PC-3 (cell line): ENCODE measurements around the gene COL19A1.

Experiments used
- CTCF ChIP-seq: fragments of 300-600 bp; sonication (generic); conservative IDR thresholded peaks from 2 replicates; pipeline ENCODE4 v1.5.1; 2017; ENCODE audit warnings: antibody characterized with exemption, low read depth, mild to moderate bottlenecking, low read length
- EZH2 ChIP-seq: fragments of 300-600 bp; sonication (generic); IDR thresholded peaks from one replicate; pipeline ENCODE4 v1.6.1; 2017; ENCODE audit warnings: antibody characterized with exemption, mild to moderate bottlenecking, low read length; ENCODE audit not compliant: unreplicated experiment

GRCh38 chr6:70157086-70157485 is 290.7 kb downstream of the COL19A1 start:
- no peak for TF ChIP-seq CTCF
- TF ChIP-seq EZH2: no peak
